ENCODE data around the gene ZBTB20. TPM values are rescaled to one million over a fixed set of nuclear protein-coding genes. Genes with fewer than 3 reads are reported as not detected.

Gene ZBTB20
- total and polyA plus RNA-seq, 10 of the 15 experiments (the other 5 are each of a cell fraction or from before 2014, with no cell fraction given): 0.20 to 5.5 (median 2.2) TPM

DNA sequence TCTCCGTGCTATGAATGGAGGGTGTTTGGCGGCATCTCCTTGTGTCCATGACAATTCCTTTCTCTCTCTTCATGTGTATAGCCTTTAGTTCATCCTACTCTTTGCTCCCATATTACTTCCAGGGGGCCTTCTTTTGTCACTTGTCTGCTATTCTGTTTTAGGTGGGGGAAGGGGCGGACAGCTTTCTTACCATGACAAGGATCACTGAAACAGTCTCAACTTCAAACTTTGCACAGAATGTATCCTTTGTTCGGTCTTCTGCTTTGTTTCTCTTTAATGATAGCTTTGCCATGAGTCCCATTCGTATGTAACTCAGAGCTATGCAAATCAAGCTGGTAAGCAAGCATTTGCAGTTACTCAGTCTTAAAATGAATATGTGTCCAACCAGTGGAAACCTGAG is 559.1 kb downstream of the ZBTB20 start:
- ATAC-seq: no peak
- no peaks in the 10 kb centered on the region for H3K27me3 ChIP-seq (replicated peaks in 1 of 2; ENCODE audit: control insufficient read depth in 2 of 2, insufficient read depth in 2 of 2, low read length in 1 of 2)
- no peak for FAIRE-seq
- H3K27ac ChIP-seq (ENCODE audit: control insufficient read depth, insufficient read depth): no peak overlapping the region
- H3K36me3 ChIP-seq (ENCODE audit: control insufficient read depth in 2 of 2, insufficient read depth in 2 of 2, low read length in 1 of 2): no peaks in the 10 kb centered on the region
- ChIA-PET RAD21 (ENCODE audit: unreplicated experiment) (no interaction called here), SMC1A (ENCODE audit: uncharacterized antibody, unreplicated experiment) (interaction anchor here (0.6 to 2.0 kb wide), 3 partner anchors 9 to 178 kb away, joined by 3 to 4 read pairs (median 4); no protein-coding TSS in a partner anchor), CTCF (no interaction called here), POLR2A (no interaction called here)
- in situ Hi-C loops (cut with MboI): no loop called here
- H3K4me1 ChIP-seq (ENCODE audit: control insufficient read depth, insufficient read depth, low read length): peaks cover 17% of the 10 kb centered on the region
- no peak overlapping the region for H3K9ac ChIP-seq (ENCODE audit: control insufficient read depth, insufficient read depth, low read length)
- H3K79me2 ChIP-seq (ENCODE audit: control insufficient read depth, insufficient read depth, low read length): no peaks in the 10 kb centered on the region
- no peaks in the 10 kb centered on the region for H3K9me3 ChIP-seq (replicated peaks; ENCODE audit: control insufficient read depth, insufficient read depth, low read length)
- intact Hi-C loops (cut with micrococcal nuclease; ENCODE audit: unreplicated experiment): no loop called here
- TF ChIP-seq FOXK2 (IDR thresholded peaks at IDR 0.05) (no peak), RFX5 (IDR thresholded peaks at IDR 0.05; ENCODE audit: low read depth, low read length) (no peak), SMC3 (IDR thresholded peaks at IDR 0.05; ENCODE audit: borderline replicate concordance, low read length) (no peak), NFYA (IDR thresholded peaks at IDR 0.05; ENCODE audit: borderline replicate concordance, low read depth, low read length) (no peak), RB1 (IDR thresholded peaks at IDR 0.05; ENCODE audit: borderline replicate concordance) (no peak), SREBF2 (IDR thresholded peaks at IDR 0.05; ENCODE audit: low read length) (no peak), SPI1 (IDR thresholded peaks at IDR 0.05; ENCODE audit: borderline replicate concordance, insufficient read depth, low read depth, low read length) (no peak), MYB (IDR thresholded peaks at IDR 0.05; ENCODE audit: borderline replicate concordance, low read depth, low read length) (no peak), MTA2 (IDR thresholded peaks at IDR 0.05; ENCODE audit: low read depth) (no peak), ZNF24 (IDR thresholded peaks at IDR 0.05) (no peak), BACH1 (IDR thresholded peaks at IDR 0.05; ENCODE audit: borderline replicate concordance) (no peak), PAX8 (IDR thresholded peaks at IDR 0.05) (no peak), CEBPB (IDR thresholded peaks at IDR 0.05; ENCODE audit: borderline replicate concordance in 1 of 2, low read depth in 2 of 2, low read length in 2 of 2) (no peak)
- TF ChIP-seq, protein P1, sequence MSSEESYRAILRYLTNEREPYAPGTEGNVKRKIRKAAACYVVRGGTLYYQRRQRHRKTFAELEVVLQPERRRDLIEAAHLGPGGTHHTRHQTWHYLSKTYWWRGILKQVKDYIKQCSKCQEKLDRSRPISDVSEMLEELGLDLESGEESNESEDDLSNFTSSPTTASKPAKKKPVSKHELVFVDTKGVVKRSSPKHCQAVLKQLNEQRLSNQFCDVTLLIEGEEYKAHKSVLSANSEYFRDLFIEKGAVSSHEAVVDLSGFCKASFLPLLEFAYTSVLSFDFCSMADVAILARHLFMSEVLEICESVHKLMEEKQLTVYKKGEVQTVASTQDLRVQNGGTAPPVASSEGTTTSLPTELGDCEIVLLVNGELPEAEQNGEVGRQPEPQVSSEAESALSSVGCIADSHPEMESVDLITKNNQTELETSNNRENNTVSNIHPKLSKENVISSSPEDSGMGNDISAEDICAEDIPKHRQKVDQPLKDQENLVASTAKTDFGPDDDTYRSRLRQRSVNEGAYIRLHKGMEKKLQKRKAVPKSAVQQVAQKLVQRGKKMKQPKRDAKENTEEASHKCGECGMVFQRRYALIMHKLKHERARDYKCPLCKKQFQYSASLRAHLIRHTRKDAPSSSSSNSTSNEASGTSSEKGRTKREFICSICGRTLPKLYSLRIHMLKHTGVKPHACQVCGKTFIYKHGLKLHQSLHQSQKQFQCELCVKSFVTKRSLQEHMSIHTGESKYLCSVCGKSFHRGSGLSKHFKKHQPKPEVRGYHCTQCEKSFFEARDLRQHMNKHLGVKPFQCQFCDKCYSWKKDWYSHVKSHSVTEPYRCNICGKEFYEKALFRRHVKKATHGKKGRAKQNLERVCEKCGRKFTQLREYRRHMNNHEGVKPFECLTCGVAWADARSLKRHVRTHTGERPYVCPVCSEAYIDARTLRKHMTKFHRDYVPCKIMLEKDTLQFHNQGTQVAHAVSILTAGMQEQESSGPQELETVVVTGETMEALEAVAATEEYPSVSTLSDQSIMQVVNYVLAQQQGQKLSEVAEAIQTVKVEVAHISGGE (CRISPR knock-in tag; IDR thresholded peaks at IDR 0.05): no peak
- TF ChIP-seq, protein P2, sequence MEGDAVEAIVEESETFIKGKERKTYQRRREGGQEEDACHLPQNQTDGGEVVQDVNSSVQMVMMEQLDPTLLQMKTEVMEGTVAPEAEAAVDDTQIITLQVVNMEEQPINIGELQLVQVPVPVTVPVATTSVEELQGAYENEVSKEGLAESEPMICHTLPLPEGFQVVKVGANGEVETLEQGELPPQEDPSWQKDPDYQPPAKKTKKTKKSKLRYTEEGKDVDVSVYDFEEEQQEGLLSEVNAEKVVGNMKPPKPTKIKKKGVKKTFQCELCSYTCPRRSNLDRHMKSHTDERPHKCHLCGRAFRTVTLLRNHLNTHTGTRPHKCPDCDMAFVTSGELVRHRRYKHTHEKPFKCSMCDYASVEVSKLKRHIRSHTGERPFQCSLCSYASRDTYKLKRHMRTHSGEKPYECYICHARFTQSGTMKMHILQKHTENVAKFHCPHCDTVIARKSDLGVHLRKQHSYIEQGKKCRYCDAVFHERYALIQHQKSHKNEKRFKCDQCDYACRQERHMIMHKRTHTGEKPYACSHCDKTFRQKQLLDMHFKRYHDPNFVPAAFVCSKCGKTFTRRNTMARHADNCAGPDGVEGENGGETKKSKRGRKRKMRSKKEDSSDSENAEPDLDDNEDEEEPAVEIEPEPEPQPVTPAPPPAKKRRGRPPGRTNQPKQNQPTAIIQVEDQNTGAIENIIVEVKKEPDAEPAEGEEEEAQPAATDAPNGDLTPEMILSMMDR (IDR thresholded peaks at IDR 0.05 in 2 of 3, conservative IDR thresholded peaks at IDR 0.05 in 1 of 3; ENCODE audit: control insufficient read depth in 2 of 3, extremely low read depth in 1 of 3, insufficient read depth in 1 of 3, low read depth in 3 of 3, low read length in 3 of 3): no peak
- TF ChIP-seq, protein P3, sequence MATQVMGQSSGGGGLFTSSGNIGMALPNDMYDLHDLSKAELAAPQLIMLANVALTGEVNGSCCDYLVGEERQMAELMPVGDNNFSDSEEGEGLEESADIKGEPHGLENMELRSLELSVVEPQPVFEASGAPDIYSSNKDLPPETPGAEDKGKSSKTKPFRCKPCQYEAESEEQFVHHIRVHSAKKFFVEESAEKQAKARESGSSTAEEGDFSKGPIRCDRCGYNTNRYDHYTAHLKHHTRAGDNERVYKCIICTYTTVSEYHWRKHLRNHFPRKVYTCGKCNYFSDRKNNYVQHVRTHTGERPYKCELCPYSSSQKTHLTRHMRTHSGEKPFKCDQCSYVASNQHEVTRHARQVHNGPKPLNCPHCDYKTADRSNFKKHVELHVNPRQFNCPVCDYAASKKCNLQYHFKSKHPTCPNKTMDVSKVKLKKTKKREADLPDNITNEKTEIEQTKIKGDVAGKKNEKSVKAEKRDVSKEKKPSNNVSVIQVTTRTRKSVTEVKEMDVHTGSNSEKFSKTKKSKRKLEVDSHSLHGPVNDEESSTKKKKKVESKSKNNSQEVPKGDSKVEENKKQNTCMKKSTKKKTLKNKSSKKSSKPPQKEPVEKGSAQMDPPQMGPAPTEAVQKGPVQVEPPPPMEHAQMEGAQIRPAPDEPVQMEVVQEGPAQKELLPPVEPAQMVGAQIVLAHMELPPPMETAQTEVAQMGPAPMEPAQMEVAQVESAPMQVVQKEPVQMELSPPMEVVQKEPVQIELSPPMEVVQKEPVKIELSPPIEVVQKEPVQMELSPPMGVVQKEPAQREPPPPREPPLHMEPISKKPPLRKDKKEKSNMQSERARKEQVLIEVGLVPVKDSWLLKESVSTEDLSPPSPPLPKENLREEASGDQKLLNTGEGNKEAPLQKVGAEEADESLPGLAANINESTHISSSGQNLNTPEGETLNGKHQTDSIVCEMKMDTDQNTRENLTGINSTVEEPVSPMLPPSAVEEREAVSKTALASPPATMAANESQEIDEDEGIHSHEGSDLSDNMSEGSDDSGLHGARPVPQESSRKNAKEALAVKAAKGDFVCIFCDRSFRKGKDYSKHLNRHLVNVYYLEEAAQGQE (IDR thresholded peaks at IDR 0.05; ENCODE audit: low read depth, low read length): no peak
- WGBS (ENCODE audit: insufficient coverage, insufficient replicate concordance, low lambda C conversion rate, missing lambda C conversion rate): 83% methylated on average over 5 of the region's 5 CpGs
- H4K20me1 ChIP-seq (ENCODE audit: control insufficient read depth, insufficient read depth): no peaks in the 10 kb centered on the region
- H2AFZ ChIP-seq (ENCODE audit: control insufficient read depth, low read depth, low read length): no peak overlapping the region
- no TSS peak for BruUV-seq (replicated peaks)
- H3K4me2 ChIP-seq (ENCODE audit: control insufficient read depth, insufficient read depth): no peak overlapping the region
- no peak for DNase-seq (ENCODE audit: low read depth, low spot score)
- H3K4me3 ChIP-seq: no peak overlapping the region
